Smooth muscle cell (in vitro differentiated cells): ENCODE measurements around the gene LMBRD1. TPM values are rescaled to one million over a fixed set of nuclear protein-coding genes. Genes with fewer than 3 reads are reported as not detected.
"Not testable (repeated sequence)": the region's sequence is repeated elsewhere in the genome, so short reads cannot be mapped to it uniquely, and the experiment has no call there.

Experiments used
- DNase-seq: peaks from one replicate; lab custom pipeline; 2025; ENCODE audit not compliant: unreplicated experiment; lab: John Stamatoyannopoulos, UW
- H2AFZ ChIP-seq: fragments of 200-600 bp; sonication (generic); 2 replicates; pipeline ENCODE4 v1.6.0; 2016; ENCODE audit warnings: antibody characterized with exemption, low read depth, mild to moderate bottlenecking
- H3F3A ChIP-seq: fragments of 200-600 bp; sonication (generic); 2 replicates; pipeline ENCODE4 v1.6.0; 2017; ENCODE audit warnings: antibody characterized with exemption, low read depth
- H3K27ac ChIP-seq: fragments of 200-600 bp; sonication (generic); 2 replicates; pipeline ENCODE4 v1.5.1; 2016; ENCODE audit warnings: low read depth, mild to moderate bottlenecking
- H3K27me3 ChIP-seq: fragments of 200-600 bp; sonication (generic); 2 replicates; pipeline ENCODE4 v1.6.1; 2016; ENCODE audit warnings: low read depth, mild to moderate bottlenecking
- H3K36me3 ChIP-seq: fragments of 200-600 bp; sonication (generic); 2 replicates; pipeline ENCODE4 v1.5.1; 2016; ENCODE audit warnings: low read depth
- H3K4me1 ChIP-seq: fragments of 200-600 bp; sonication (generic); 2 replicates; pipeline ENCODE4 v1.5.1; 2016; ENCODE audit warnings: low read depth
- H3K4me2 ChIP-seq: fragments of 200-600 bp; sonication (generic); 2 replicates; pipeline ENCODE4 v1.6.0; 2016; ENCODE audit warnings: mild to moderate bottlenecking
- H3K4me3 ChIP-seq: fragments of 200-600 bp; sonication (generic); 2 replicates; pipeline ENCODE4 v1.5.1; 2016; ENCODE audit warnings: mild to moderate bottlenecking
- H3K79me2 ChIP-seq: fragments of 200-600 bp; sonication (generic); 2 replicates; pipeline ENCODE4 v1.6.0; 2016; ENCODE audit warnings: low read depth, mild to moderate bottlenecking
- H3K9ac ChIP-seq: fragments of 200-600 bp; sonication (generic); 2 replicates; pipeline ENCODE4 v1.6.0; 2016; ENCODE audit warnings: low read depth
- H3K9me3 ChIP-seq: fragments of 200-600 bp; sonication (generic); replicated peaks from 2 replicates; pipeline ENCODE4 v1.5.1; 2016; ENCODE audit warnings: low read depth
- H4K20me1 ChIP-seq: fragments of 200-600 bp; sonication (generic); 2 replicates; pipeline ENCODE4 v1.6.0; 2016; ENCODE audit warnings: low read depth
- CTCF ChIP-seq: fragments of 200-600 bp; sonication (generic); IDR thresholded peaks from 2 replicates; pipeline ENCODE4 v1.5.1; 2017; ENCODE audit warnings: borderline replicate concordance, mild to moderate bottlenecking, antibody characterized with exemption; ENCODE audit not compliant: insufficient read depth, poor library complexity, severe bottlenecking
- WGBS: methylation state at CpG from one replicate; pipeline ENCODE4 v1.1.7; 2016; ENCODE audit warnings: low lambda C conversion rate; 5-methylcytosine and 5-hydroxymethylcytosine counted together
- polyA plus RNA-seq: library from polyadenylated mRNA; unstranded; fragments of >200 nt; fragmentation: Nextera tagmentation; extraction: Ambion mirVana; gene quantifications from 2 replicates; pipeline ENCODE4 v1.2.1, GENCODE V29; 2016
- total RNA-seq: library from RNA; depleted of rRNA; stranded (reverse); fragments of >200 nt; gene quantifications from 2 replicates; pipeline ENCODE4 v1.2.3, GENCODE V29; 2014

LMBRD1 gene
- total and polyA plus RNA-seq, 2 experiments from 2014 or later, result 22.3 to 78.5 TPM

- H3K9ac ChIP-seq, result no peak overlapping the region
- H3K36me3 ChIP-seq, result peaks cover 4% of the 10 kb centered on the region
- peaks cover 15% of the 10 kb centered on the region for H3K4me1 ChIP-seq
Observed at GRCh38 chr6:69790629-69791028, 6.2 kb downstream of the LMBRD1 start.

GRCh38 chr6:69789578-69789977, 7.2 kb downstream of the LMBRD1 start:
- Histone ChIP-seq H3K79me2 (peaks cover 56% of the 10 kb centered on the region), H3K4me3 (no peak overlapping the region), H3K4me2 (no peak overlapping the region), H3F3A (no peaks in the 10 kb centered on the region), H3K27me3 (no peaks in the 10 kb centered on the region), H3K9ac (no peak overlapping the region), H3K27ac (no peak overlapping the region), H4K20me1 (peaks cover 26% of the 10 kb centered on the region), H3K4me1 (peaks cover 7% of the 10 kb centered on the region), H3K36me3 (peaks cover 4% of the 10 kb centered on the region), H2AFZ (no peak overlapping the region), H3K9me3 (no peaks in the 10 kb centered on the region)
- 89% methylated on average over 1 of the region's 1 CpG for WGBS
- TF ChIP-seq CTCF, result no peak
- DNase-seq, result no peak

More at GRCh38 chr6:69790629-69791028, 6.2 kb downstream of the LMBRD1 start:
- no peak for DNase-seq
- no peaks in the 10 kb centered on the region for H3K27me3 ChIP-seq
- H3K27ac ChIP-seq, result peak overlapping the region; percentile 75
- H3F3A ChIP-seq, result no peaks in the 10 kb centered on the region
- no peak for TF ChIP-seq CTCF
- H3K4me3 ChIP-seq, result no peak overlapping the region
- 94% methylated on average over 2 of the region's 2 CpGs for WGBS
- no peaks in the 10 kb centered on the region for H3K9me3 ChIP-seq
- peaks cover 25% of the 10 kb centered on the region for H4K20me1 ChIP-seq
- H3K79me2 ChIP-seq, result peaks cover 66% of the 10 kb centered on the region
- H3K4me2 ChIP-seq, result peak overlapping the region; percentile 3
- H2AFZ ChIP-seq, result no peak overlapping the region

- not testable (repeated sequence) for DNase-seq, H3K9ac ChIP-seq, H3K4me3 ChIP-seq, H3K27ac ChIP-seq, H3K4me1 ChIP-seq, H3K36me3 ChIP-seq, H3K9me3 ChIP-seq, H3K4me2 ChIP-seq, H2AFZ ChIP-seq, H3F3A ChIP-seq, H3K27me3 ChIP-seq
- Histone ChIP-seq H3K79me2 (peaks cover 44% of the 10 kb centered on the region), H4K20me1 (peaks cover 35% of the 10 kb centered on the region)
- WGBS, result 96% methylated on average over 5 of the region's 5 CpGs
Observed at GRCh38 chr6:69787436-69787835, 9.4 kb downstream of the LMBRD1 start.

- H3K4me1 ChIP-seq, result no peaks in the 10 kb centered on the region
- no peak for TF ChIP-seq CTCF
- H3K79me2 ChIP-seq, result peaks cover 42% of the 10 kb centered on the region
- H4K20me1 ChIP-seq, result peaks cover 37% of the 10 kb centered on the region
- H3K9me3 ChIP-seq, result no peaks in the 10 kb centered on the region
- H3F3A ChIP-seq, result no peaks in the 10 kb centered on the region
- no peak overlapping the region for H3K27ac ChIP-seq
- no peak overlapping the region for H3K9ac ChIP-seq
- H2AFZ ChIP-seq, result no peak overlapping the region
- no peaks in the 10 kb centered on the region for H3K27me3 ChIP-seq
- H3K4me2 ChIP-seq, result no peak overlapping the region
- no peak overlapping the region for H3K4me3 ChIP-seq
- H3K36me3 ChIP-seq, result peaks cover 4% of the 10 kb centered on the region
- no peak for DNase-seq
Observed at GRCh38 chr6:69785697-69786096, 11.1 kb downstream of the LMBRD1 start.
